Natural killer cell (primary cell): ENCODE data around the gene ECM1. TPM values are rescaled to one million over a fixed set of nuclear protein-coding genes. Genes with fewer than 3 reads are reported as not detected.

Experiments
- ATAC-seq, 3 donors: fragments of 150-1000 bp in 2 of 3; fragments of 200-7000 bp in 1 of 3; cut with Tn5 transposase; 1 replicate in 1 of 3; 2 replicates in 2 of 3; pipeline ENCODE4 v1.10.0; 2021; ENCODE audit warnings: mild to moderate bottlenecking in 2 of 3, moderate library complexity in 2 of 3
- DNase-seq, 2 donors: peaks; one replicate each; pipeline versions ENCODE4 v3.0.0 to v3.0.0-alpha.2; 2013 to 2021; ENCODE audit warnings: mixed read lengths in 1 of 2
- H3K27ac ChIP-seq: one replicate; pipeline ENCODE4 v1.5.1; 2013; ENCODE audit warnings: mild to moderate bottlenecking, low read length
- H3K27me3 ChIP-seq: one replicate; pipeline ENCODE4 v1.6.1; 2013; ENCODE audit warnings: low read length; ENCODE audit not compliant: control insufficient read depth, insufficient read depth
- H3K36me3 ChIP-seq: one replicate; pipeline ENCODE4 v1.6.1; 2013; ENCODE audit warnings: low read length; ENCODE audit not compliant: control insufficient read depth, insufficient read depth
- H3K4me1 ChIP-seq: one replicate; pipeline ENCODE4 v1.6.1; 2013; ENCODE audit warnings: low read length; ENCODE audit not compliant: control insufficient read depth, insufficient read depth
- H3K4me3 ChIP-seq: one replicate; pipeline ENCODE4 v1.5.1; 2013; ENCODE audit warnings: low read length
- H3K9me3 ChIP-seq: one replicate; pipeline ENCODE4 v1.6.1; 2013; ENCODE audit warnings: low read length; ENCODE audit not compliant: control insufficient read depth, insufficient read depth
- H3K27ac Mint-ChIP-seq, 2 donors: one replicate each; pipeline ENCODE4 v1.8.0; 2022; ENCODE audit warnings: mild to moderate bottlenecking in 2 of 2, mixed read lengths in 2 of 2, moderate library complexity in 1 of 2
- H3K27me3 Mint-ChIP-seq, 2 donors: one replicate each; pipeline ENCODE4 v1.8.0; 2022; ENCODE audit warnings: low read depth in 2 of 2, mixed read lengths in 2 of 2
- H3K36me3 Mint-ChIP-seq: one replicate; pipeline ENCODE4 v1.8.0; 2022; ENCODE audit warnings: mixed read lengths
- H3K4me1 Mint-ChIP-seq, 2 donors: one replicate each; pipeline ENCODE4 v1.8.0; 2022; ENCODE audit warnings: mixed read lengths in 2 of 2
- H3K4me3 Mint-ChIP-seq: one replicate; pipeline ENCODE4 v1.8.0; 2022; ENCODE audit warnings: mild to moderate bottlenecking, moderate library complexity, mixed read lengths
- H3K9me3 Mint-ChIP-seq, 2 donors: one replicate each; pipeline ENCODE4 v1.8.0; 2022; ENCODE audit warnings: mixed read lengths in 2 of 2
- WGBS: methylation state at CpG from one replicate; pipeline ENCODE4 v1.1.7; 2013; ENCODE audit warnings: missing lambda C conversion rate; ENCODE audit not compliant: insufficient coverage; 5-methylcytosine and 5-hydroxymethylcytosine counted together
- intact Hi-C: fragments of 100-400 bp; cut with micrococcal nuclease; formaldehyde crosslinking; loops from one replicate; pipeline ENCODE4 v1.14.2; 2022
- total RNA-seq, 4 donors: library from RNA; stranded (reverse); fragments of 120-200 nt in 1 of 4; gene quantifications; one replicate each; pipeline versions ENCODE4 v1.2.3 to v1.2.4, GENCODE V29; 2013 to 2022
- TF ChIP-seq, protein P1 (sequence below): fragments of 200-600 bp; IDR thresholded peaks from one replicate; pipeline ENCODE4 v1.8.0; 2022; ENCODE audit warnings: antibody characterized with exemption

Gene ECM1
- total RNA-seq, 3 donors from 2014 or later (not counting 1 experiment from before 2014, with no cell fraction given) = 0.42 to 0.43 TPM; not detected in 1

GRCh38 chr1:150529017-150529416, 21.1 kb downstream of the ECM1 start:
- WGBS = 74% methylated on average over 4 of the region's 4 CpGs
- intact Hi-C loops = no loop called here
- H3K4me1 Mint-ChIP-seq = no peaks in the 10 kb centered on the region
- Histone ChIP-seq H3K9me3 (no peaks in the 10 kb centered on the region), H3K27me3 (no peaks in the 10 kb centered on the region), H3K27ac (no peak overlapping the region), H3K36me3 (no peaks in the 10 kb centered on the region), H3K4me1 (no peaks in the 10 kb centered on the region), H3K4me3 (no peak overlapping the region)
- no peak overlapping the region for H3K4me3 Mint-ChIP-seq
- no peaks in the 10 kb centered on the region for H3K36me3 Mint-ChIP-seq
- TF ChIP-seq, protein P1, sequence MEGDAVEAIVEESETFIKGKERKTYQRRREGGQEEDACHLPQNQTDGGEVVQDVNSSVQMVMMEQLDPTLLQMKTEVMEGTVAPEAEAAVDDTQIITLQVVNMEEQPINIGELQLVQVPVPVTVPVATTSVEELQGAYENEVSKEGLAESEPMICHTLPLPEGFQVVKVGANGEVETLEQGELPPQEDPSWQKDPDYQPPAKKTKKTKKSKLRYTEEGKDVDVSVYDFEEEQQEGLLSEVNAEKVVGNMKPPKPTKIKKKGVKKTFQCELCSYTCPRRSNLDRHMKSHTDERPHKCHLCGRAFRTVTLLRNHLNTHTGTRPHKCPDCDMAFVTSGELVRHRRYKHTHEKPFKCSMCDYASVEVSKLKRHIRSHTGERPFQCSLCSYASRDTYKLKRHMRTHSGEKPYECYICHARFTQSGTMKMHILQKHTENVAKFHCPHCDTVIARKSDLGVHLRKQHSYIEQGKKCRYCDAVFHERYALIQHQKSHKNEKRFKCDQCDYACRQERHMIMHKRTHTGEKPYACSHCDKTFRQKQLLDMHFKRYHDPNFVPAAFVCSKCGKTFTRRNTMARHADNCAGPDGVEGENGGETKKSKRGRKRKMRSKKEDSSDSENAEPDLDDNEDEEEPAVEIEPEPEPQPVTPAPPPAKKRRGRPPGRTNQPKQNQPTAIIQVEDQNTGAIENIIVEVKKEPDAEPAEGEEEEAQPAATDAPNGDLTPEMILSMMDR = no peak
- no peak for ATAC-seq
- DNase-seq = no peak
- H3K27ac Mint-ChIP-seq = no peak overlapping the region
- no peaks in the 10 kb centered on the region for H3K27me3 Mint-ChIP-seq
- no peaks in the 10 kb centered on the region for H3K9me3 Mint-ChIP-seq

DNA sequence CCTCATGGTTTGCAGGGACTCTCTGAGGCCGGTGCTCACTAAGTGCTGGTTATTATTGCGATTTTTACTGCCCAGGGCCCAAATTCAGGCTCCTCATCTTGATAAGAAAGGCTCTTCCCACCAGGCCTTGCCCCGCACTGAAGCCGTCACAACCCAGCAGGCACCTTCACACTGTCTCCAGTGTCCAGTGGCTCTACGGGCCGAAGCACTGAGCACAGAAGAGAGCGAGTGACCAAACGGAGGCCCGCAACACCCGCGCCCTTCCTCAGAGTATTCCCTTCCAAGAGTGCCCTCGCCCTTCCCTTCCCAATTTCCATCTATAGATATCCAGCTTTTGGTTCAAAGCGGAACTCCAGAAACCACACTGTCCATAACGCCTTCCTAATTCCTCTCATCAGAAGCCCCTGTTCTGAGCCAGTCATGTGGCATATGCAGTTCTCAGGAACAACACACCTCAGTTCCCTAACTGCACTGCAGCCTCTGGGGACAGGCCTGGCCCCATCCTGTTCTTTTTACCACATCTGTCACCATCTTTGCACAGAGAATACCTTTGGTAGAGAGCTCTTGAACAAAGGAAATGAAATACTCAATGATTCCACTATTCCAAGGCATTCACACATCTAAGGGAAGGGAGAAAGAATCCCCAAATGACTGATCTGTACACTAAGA, 22.7 kb downstream of the ECM1 start:
- no peak for DNase-seq
- Mint-ChIP-seq H3K27ac (no peak overlapping the region), H3K9me3 (no peaks in the 10 kb centered on the region), H3K27me3 (no peaks in the 10 kb centered on the region), H3K36me3 (no peaks in the 10 kb centered on the region), H3K4me1 (no peaks in the 10 kb centered on the region), H3K4me3 (no peak overlapping the region)
- intact Hi-C loops = no loop called here
- Histone ChIP-seq H3K27ac (no peak overlapping the region), H3K4me1 (no peaks in the 10 kb centered on the region), H3K27me3 (no peaks in the 10 kb centered on the region), H3K9me3 (no peaks in the 10 kb centered on the region), H3K36me3 (no peaks in the 10 kb centered on the region), H3K4me3 (no peak overlapping the region)
- TF ChIP-seq, protein P1 = no peak
- 96% methylated on average over 14 of the region's 14 CpGs for WGBS
- no peak for ATAC-seq

GRCh38 chr1:150532860-150533259, 25.0 kb downstream of the ECM1 start:
- TF ChIP-seq, protein P1 = peak; percentile 4
- Histone ChIP-seq H3K27me3 (no peaks in the 10 kb centered on the region), H3K4me1 (no peaks in the 10 kb centered on the region), H3K4me3 (no peak overlapping the region), H3K9me3 (no peaks in the 10 kb centered on the region), H3K27ac (no peak overlapping the region), H3K36me3 (no peaks in the 10 kb centered on the region)
- H3K27me3 Mint-ChIP-seq = no peaks in the 10 kb centered on the region
- H3K36me3 Mint-ChIP-seq = no peaks in the 10 kb centered on the region
- H3K9me3 Mint-ChIP-seq = no peaks in the 10 kb centered on the region
- ATAC-seq (no peak), DNase-seq (no peak)
- intact Hi-C loops = loop anchor here (1.0 kb wide), 1 partner anchor 69 kb away; no protein-coding TSS in a partner anchor
- no peaks in the 10 kb centered on the region for H3K4me1 Mint-ChIP-seq
- H3K27ac Mint-ChIP-seq = no peak overlapping the region
- H3K4me3 Mint-ChIP-seq = no peak overlapping the region
- WGBS = 65% methylated on average over 5 of the region's 5 CpGs

DNA sequence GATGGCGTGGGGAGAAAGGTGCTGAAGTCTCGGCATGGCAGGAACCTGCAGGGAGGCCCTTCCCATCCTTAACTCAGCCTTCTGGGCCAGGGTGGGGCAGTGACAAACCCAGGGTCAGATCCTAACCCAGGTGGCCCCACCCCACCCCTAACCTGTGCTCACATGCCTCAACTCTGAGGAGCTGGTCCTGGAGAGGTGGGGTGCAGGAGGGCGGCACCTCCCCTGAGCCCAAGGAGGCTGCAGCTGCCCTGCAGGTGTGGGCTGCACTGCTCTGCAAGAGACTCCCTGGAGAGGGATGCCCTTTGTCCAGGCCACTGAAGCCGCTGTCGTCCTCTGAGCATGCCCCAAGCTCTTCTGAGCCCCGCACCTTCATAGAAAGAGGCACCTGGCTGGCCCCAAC, 26.1 kb downstream of the ECM1 start:
- DNase-seq = no peak
- Histone ChIP-seq H3K9me3 (no peaks in the 10 kb centered on the region), H3K4me3 (no peak overlapping the region), H3K27ac (no peak overlapping the region), H3K4me1 (no peaks in the 10 kb centered on the region), H3K36me3 (no peaks in the 10 kb centered on the region), H3K27me3 (no peaks in the 10 kb centered on the region)
- TF ChIP-seq, protein P1 = no peak
- Mint-ChIP-seq H3K9me3 (no peaks in the 10 kb centered on the region), H3K4me1 (no peaks in the 10 kb centered on the region), H3K4me3 (no peak overlapping the region), H3K36me3 (no peaks in the 10 kb centered on the region), H3K27me3 (no peaks in the 10 kb centered on the region), H3K27ac (no peak overlapping the region)
- no peak for ATAC-seq
- 89% methylated on average over 6 of the region's 6 CpGs for WGBS
- intact Hi-C loops = no loop called here
